HG03558 (cell line): ENCODE data around the gene PPFIA2.
"Not testable (repeated sequence)": the region's sequence is repeated elsewhere in the genome, so short reads cannot be mapped to it uniquely, and the experiment has no call there.

Experiments used
- ATAC-seq: cut with Tn5 transposase; IDR thresholded peaks from one replicate; pipeline ENCODE4 v1.9.1; 2021; ENCODE audit warnings: moderate number of reproducible peaks; ENCODE audit not compliant: unreplicated experiment; ENCODE audit errors: extremely low read depth

PPFIA2 gene

GRCh38 chr12:81679614-81680013, 79.5 kb downstream of the PPFIA2 start:
- no peak for ATAC-seq

- no peak for ATAC-seq
Observed at GRCh38 chr12:81670759-81671158, 88.4 kb downstream of the PPFIA2 start.

- peak; percentile 91 for ATAC-seq
Observed at GRCh38 chr12:81668475-81668874, 90.7 kb downstream of the PPFIA2 start.

- not testable (repeated sequence) for ATAC-seq
Observed at GRCh38 chr12:81659310-81659709, 99.8 kb downstream of the PPFIA2 start.

- ATAC-seq: no peak
Observed at GRCh38 chr12:81644503-81644902, 114.6 kb downstream of the PPFIA2 start.

GRCh38 chr12:81639196-81639595, 120.0 kb downstream of the PPFIA2 start:
- ATAC-seq: no peak

GRCh38 chr12:81633127-81633526, 126.0 kb downstream of the PPFIA2 start:
- no peak for ATAC-seq

- ATAC-seq: no peak
Observed at GRCh38 chr12:81627336-81628189, 131.6 kb downstream of the PPFIA2 start.

GRCh38 chr12:81626406-81626805, 132.7 kb downstream of the PPFIA2 start:
- ATAC-seq: no peak

GRCh38 chr12:81617915-81618314, 141.2 kb downstream of the PPFIA2 start:
- no peak for ATAC-seq

- ATAC-seq: no peak
Observed at GRCh38 chr12:81615026-81615588, 144.0 kb downstream of the PPFIA2 start.

- ATAC-seq: no peak
Observed at GRCh38 chr12:81610955-81611889, 147.9 kb downstream of the PPFIA2 start.

- no peak for ATAC-seq
Observed at GRCh38 chr12:81597928-81598604, 161.1 kb downstream of the PPFIA2 start.

- no peak for ATAC-seq
Observed at GRCh38 chr12:81596558-81596957, 162.6 kb downstream of the PPFIA2 start.

- no peak for ATAC-seq
Observed at GRCh38 chr12:81591256-81591655, 167.9 kb downstream of the PPFIA2 start.

GRCh38 chr12:81590703-81591102, 168.4 kb downstream of the PPFIA2 start:
- ATAC-seq: not testable (repeated sequence)

GRCh38 chr12:81588235-81589008, 170.7 kb downstream of the PPFIA2 start:
- ATAC-seq: no peak

- ATAC-seq: no peak
Observed at GRCh38 chr12:81585787-81586186, 173.4 kb downstream of the PPFIA2 start.

GRCh38 chr12:81573228-81573627, 185.9 kb downstream of the PPFIA2 start:
- no peak for ATAC-seq
